NCI-H2171 treated with DMSO at 0.1 percent for 48 hours (cell line): Measurements from ENCODE around the gene ADGRF5.
"Not testable (repeated sequence)": the region's sequence is repeated elsewhere in the genome, so short reads cannot be mapped to it uniquely, and the experiment has no call there.

Source experiments
- DNase-seq: peaks from one replicate; lab custom pipeline; 2025; lab: John Stamatoyannopoulos, UW

The ADGRF5 gene

DNA sequence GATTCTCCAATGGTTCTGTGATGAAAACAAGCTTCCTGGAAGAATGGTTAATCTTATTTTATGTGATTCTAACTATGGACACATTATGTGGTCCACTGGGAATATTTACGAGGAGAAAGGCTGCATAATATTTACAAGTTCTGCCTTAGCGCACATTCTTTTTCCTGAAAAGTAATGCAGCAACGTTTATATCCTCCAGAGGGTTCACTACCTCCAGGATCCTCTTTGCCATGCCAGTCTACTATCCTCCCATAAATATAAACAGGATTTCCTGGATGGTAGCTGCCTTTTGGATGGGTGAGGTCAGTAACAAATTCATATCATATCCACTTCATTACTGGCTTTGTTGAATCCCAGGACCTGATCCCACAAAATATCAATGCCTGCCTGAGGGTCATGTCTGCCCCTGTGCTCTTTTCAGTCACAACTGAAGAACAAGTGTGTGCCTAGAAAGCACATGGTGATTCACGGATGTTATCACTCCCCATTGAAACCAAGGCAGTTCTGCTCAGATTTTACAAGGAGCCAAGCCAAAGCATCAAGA, 30.4 kb downstream of the ADGRF5 start:
- DNase-seq: no peak

DNA sequence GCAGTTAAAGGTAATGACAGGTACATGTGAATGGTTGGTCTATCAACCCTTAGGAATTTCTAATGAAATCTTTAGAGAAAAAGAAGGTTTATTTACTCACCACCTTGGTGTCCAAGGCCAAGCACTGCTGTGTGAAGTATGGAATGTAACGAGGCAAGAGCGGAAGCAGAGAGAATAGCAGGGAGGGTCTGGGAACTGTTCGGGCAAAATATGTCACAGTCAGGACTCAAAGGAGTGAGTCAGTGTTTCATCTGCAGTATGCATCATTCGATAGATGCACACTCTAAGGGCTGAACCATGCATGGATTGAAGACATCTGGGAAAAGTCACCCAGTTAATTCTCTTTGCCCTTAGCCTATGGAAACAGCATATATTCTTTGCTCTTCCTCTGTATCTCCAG, 33.2 kb downstream of the ADGRF5 start:
- DNase-seq: no peak

DNA sequence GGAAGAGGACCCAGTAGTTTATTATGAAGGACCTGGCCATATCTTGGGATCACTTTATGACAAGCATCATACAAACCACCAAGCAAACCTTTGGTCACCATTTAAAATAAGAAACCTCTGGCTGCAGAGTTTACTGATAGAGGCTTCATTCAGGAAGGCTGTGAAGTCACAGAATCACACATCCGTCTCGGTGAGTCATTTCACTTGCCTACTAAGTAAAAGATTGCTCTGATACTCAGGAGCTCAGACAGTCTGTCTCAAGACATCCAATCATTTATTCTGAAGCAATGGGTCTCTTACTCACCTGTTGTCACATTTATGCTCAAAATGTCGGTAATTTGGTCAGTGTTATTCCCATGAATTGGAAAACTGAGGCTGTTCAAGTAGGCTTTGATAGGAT, 33.7 kb downstream of the ADGRF5 start:
- DNase-seq: no peak

DNA sequence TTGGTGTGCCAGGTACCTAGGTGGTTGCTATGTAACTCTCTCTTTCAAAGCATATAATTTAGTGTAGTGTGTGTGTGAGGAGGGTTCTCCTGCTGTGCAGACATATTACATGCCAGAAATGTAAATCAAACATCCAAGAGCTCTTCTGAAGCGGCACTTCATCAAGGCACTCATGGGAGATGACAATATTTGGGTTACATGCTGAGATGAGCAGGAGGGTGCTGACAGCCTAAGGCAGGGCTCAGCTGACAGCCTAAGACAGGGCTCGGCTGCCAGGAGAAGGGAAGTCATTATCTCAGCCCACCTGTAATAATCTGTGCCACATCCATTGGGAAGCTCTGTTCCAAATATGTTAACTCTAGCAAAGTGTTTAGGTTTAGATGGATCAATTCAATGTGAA, 39.1 kb downstream of the ADGRF5 start:
- DNase-seq: peak; percentile 15

DNA sequence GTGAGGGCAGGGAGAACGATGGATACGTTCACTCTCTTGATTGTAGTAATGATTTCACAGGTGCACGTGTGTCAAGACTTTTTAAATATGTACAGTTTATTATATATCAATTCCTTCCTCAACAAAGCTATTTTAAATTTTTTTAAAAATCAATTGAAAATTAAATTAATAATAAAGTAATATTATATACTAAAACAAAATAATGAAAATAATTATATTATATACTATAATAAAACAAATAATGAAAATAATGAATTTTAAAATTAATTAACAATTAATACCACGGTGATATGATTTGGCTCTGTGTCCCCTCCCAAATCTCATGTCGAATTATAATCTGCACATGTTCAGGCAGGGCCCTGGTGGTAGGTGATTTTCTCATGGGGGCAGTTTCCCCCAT, 42.7 kb downstream of the ADGRF5 start:
- DNase-seq: peak; percentile 1

DNA sequence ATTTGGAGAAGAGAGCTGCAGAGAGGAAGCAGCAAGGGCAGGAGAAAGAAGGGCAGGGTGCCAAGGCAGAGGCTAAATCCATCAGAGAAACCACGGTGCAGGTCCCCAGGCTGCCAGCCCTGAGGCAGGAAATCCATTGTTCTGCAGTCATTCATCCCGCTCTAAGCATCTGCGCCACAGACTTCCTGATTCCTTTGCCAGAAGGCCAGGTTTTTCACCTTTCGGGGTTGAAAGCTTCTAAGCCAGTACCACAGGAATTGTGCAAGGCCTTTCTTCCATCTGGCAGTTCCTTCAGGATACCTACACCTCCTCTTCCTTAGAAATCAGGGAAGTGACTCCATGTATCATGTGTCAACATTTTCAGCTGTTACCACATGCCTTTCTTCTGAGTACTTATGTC, 45.6 kb downstream of the ADGRF5 start:
- peak; percentile 93 for DNase-seq

DNA sequence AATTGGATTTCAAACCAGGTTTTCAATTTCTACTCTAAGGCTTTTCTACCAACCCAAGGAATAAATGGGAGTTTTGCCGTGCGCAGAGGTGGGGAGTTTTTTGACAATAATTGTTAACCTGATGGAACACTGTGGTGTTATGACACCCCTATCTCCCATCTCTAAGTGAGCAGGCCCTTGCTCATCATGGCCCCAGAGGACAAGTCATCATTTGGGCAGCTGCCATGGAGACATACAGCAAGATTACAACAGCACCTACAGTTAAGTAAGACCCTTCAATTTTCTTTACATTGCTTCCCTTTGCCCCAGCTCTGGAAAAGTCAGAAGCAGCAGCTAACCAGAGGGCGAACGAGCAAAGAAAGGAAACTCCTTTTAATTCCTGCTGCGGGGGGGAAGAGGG, 54.3 kb downstream of the ADGRF5 start:
- no peak for DNase-seq

DNA sequence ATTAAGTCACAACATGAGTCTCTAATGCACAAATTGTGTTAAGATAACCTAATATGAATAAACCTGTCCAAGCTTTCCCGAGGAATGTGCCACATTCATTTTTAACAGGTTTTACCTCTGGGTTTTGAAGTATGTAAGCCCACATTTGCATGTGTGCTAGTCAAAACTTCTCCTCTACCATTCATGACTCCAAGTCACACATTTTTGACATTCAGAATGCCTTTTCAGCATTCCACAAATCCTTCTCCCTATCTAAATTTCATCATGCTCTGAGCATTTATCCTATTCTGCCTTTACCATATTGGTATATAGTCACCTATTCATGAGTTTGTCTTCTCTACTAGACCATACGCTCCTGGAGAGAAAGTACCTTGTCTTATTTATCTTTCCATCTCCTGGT, 56.5 kb downstream of the ADGRF5 start:
- DNase-seq: no peak

DNA sequence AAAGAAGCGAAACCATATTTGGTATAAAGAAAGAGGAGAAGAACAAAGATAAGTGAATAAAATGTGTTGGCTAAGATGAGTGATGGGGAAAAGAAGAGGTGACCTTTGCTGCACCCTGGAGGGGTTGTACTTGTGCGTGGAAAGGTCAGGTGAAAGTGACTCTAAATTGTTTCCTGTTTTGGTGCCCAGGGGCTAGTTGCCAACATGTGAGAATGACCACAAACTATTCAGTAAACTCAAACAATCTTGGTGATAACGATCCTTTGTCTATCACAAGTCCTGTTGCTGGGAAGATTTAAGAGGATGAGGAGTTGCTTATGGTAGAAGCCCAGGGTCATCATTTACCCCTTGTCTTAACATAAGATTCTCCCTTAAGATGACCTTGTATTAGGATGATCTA, 57.9 kb downstream of the ADGRF5 start:
- DNase-seq: no peak

DNA sequence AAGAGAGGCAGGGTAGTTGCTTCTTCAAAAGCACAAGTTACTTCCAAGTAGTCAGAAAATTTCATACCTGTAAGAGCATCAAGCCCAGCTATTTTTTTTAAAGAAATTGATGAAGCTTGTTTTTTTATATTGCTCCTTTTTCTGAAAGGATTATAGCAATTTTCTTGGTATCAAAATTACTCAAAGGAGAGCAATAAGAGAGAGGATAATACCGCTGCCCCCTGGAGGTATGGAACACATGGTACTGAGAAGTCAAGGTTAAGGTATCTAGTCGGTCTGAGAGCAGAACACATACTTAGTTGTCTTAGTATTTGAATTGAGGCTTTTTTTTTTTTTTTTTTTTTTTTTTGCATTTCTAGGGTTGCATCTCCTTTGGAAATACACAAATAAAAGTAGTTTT, 59.4 kb downstream of the ADGRF5 start:
- no peak for DNase-seq

DNA sequence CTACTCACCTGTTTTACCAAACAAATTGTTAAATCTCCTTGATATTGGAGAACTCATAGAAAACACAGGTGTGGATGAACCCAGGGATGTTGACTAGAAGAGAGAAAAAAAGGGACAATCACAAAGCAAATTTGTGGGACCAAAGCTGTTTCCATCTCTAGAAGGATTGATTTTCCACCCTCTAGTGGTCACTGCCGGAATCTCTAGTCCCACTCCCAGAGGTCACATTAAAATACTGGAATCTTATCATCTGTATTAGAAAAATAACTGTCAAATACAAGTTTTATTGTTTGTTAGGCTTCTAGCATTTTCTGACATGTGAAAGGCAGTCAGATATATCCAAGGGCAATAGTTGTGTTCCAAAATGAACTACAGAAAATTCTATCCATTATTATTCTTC, 65.8 kb downstream of the ADGRF5 start:
- peak; percentile 15 for DNase-seq

DNA sequence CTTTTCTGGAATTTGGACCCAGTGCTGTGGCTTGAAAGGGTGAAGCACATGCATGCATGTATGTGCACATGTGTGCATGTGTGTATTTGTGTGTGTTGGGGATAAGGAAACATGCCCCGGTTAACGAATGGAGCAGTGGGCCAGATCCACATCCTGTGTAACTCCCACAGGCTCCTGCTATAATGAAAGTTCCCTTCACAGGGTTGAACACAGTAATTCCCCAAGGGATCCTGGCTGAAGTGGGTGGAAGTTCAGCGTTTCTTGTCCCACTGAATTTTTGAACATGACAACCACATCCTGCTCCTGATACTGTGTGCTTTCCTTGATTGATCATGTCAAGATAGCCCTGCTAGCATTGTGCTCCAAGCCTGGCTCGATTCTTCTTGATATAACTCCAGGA, 70.2 kb downstream of the ADGRF5 start:
- DNase-seq: not testable (repeated sequence)

DNA sequence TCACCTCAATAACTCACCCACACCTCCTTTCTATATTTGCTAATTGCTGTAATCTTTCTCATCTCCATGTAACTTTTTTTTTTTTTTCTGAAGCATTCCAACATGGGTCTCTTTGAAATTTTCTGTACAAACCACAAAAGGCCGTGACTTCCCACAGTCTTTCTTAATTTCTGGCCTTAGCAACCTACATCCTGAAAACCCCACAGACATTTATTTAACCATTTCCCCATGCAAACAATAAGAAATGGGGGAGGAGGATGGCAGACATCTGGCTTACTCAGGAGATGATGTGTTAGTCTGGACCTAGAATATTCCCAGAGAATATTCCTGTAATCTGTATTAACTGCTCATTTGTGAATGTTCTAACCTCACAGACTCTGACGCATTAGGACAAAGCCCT, 70.9 kb downstream of the ADGRF5 start:
- no peak for DNase-seq

DNA sequence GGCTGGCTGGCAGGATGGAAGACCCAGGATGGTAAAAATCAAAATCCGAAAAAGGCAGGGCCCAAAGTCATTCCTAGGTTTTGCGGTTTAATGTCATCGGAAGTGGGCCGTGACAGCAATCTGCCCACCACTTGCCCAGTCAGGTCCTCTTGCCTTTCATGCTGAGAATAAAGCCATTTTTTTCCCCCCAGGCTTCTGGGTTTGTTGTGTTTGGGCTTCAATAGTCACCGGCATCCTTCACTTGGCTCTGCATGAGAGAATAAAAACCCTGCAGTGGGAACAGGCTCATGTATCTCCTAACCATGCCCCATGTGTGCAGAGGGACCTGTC, 72.4 kb downstream of the ADGRF5 start:
- DNase-seq: no peak

DNA sequence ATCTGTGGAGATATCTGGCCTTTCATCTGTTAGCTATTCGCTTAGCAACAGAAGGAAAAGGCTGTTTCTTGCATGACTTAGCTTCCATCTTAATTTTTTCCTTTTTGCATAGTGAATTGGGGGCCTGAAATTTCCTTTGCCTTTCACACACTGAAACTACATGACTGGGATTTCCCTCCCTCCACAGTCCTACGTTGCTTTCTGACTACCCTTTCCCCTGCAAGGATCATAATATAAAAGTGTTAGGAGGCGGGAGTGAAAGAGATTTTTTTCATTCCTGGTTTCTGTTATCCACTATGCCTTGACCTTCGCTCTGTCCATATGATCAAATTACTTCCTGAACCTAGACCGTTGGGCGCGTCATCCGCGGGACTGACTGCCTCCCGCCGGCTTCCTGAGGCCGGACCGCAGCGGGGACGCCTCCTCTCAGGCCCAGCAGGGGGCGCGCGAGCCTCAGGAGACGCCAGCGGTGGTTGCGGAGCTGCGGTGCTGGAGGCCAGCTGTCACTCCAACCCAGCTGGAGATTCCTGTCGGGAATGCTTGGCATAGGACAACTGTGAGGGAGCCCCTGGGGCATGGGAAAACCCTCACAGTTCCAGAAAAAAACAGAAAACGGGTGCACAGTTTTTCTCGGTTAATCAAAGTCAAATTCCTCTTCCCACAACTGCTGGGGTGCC, 72.9 kb downstream of the ADGRF5 start:
- DNase-seq: peak; percentile 67

DNA sequence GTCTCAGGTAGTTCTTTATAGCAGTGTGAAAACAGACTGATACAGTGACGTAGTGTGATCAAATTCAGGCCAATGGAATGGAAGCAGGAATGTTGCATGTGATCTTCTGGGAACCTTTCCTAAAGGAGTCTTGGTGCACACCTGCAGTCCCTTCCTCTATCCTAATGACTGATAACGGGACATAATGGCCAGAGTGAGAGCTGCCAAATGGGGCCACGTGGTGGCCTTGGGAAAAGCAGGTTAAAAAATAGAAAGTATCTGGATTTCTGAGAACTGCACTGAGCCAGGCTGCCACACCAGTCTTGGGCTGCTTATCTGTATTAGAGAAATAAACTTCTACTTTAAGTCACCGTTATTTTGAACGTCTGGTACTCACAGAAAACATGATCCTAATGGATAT, 76.6 kb downstream of the ADGRF5 start:
- no peak for DNase-seq

DNA sequence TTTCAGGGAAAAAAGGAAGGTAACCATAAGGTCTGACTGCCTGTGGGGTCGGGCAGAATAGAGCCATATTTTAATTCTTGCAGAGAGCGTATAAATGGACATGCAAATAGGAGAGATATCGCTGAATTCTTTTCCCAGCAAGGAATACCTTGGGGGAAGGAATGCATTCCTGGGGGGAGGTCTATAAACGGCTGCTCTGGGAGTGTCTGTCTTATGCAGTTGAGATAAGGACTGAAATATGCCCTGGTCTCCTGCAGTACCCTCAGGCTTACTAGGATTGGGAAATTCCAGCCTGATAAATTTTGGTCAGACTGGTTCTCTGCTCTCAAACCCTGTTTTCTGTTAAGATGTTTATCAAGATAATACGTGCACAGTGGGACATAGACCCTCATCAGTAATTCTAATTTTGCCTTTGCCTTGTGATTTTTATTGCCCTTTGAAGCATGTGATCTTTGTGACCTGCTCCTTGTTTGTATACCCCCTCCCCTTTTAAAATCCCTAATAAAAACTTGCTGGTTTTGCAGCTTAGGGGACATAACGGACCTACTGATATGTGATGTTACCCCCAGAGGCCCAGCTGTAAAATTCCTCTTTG, 79.4 kb downstream of the ADGRF5 start:
- DNase-seq: not testable (repeated sequence)

DNA sequence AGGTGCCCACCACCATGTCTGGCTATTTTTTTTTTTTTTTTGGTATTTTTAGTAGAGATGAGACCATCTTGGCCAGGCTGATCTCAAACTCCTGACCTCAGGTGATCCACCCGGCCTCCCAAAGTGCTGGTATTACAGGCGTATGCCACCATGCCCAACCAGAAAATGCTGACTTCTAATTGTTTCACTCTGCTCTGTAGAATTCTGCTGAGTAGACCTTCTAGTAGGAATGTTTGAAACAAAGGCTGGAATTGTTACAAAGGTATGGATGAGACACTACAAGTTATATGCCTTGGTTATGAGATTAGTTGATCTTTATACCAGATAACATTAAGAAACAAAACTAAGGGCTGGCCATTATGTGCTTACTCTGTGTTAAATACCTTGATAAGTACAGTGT, 83.7 kb downstream of the ADGRF5 start:
- no peak for DNase-seq

DNA sequence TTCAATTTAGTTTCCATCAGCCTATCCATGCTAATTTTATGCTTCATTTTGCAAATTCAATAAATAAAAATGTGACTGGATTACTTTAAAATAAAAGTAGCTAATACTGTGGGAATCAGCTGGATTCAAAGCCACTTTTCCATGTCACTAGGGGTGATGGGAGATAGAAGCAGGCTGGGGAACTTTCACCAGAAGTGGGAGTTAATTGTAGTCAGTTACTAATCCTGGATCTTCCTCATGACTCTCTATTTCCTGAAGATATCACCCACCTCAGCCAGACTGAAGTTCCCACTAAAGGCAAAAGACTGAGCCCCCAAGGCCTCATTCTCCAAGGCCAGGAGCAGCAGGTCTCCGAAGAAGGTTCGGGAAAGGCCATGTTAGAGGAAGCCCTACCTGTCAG, 86.7 kb downstream of the ADGRF5 start:
- DNase-seq: not testable (repeated sequence)

DNA sequence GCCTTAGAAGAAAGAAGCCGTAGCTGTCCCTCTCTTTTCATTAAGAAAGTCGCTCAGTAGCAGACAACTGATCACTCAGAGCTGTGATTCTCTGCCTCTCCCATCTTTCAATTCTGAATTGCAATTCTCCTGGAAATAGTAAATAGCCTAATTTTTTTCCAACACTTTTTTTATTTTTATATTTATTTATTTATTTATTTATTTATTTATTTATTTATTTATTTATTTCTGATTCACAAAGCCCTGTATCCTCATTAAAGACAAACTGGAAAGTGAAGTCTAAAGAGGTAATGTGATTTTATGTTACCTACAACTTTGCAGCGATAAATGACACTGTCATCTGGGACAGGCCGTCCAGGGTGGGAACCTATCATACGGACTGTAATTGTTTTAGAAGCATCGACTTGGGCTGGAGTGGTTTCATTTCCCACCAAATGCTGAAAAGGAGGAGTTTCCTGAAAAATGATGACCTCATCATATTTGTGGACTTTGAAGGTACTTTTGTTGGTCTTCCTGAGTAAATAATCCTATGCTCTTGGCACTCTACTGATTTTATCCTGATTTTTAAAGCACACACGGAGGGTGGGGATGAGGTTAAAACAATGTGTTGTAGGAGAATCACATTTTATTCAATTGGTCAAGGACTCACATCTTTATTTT, 87.4 kb downstream of the ADGRF5 start:
- DNase-seq: not testable (repeated sequence)

DNA sequence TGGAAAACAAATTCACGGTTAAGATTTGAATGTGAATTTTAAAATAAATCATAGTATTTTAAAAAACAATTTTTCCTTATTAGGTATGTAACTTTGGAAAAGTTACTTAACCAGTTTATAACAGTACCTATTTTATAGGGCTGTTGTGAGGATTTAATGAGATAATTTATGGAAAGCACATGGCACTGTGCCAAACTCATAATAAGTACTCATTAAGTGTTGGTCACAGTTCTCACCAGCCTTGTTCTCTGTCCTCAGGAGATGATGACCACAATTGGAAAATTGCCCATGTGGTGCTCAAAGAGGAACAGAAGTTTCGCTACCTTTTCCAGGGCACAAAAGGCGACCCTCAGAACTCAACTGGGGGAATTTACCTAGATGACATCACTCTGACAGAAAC, 88.9 kb downstream of the ADGRF5 start:
- no peak for DNase-seq

DNA sequence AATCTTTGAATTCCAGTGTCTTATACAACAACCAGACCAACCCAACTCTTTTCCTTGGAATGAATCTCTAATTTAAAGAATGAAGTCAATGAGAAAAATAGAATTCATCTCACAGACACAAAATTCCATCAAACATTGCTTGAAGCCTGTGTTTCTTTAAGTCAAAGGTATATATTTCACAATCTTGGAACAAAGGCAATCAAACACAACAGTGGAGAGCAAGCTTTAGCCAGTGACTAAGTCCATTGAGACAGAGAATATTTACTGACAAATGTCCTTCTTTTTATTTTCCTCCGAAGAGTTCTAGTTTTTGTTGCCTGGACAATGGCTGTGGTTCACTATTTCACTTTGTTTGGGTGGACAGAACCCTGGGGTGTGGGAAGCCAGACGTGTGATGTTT, 92.8 kb downstream of the ADGRF5 start:
- no peak for DNase-seq

DNA sequence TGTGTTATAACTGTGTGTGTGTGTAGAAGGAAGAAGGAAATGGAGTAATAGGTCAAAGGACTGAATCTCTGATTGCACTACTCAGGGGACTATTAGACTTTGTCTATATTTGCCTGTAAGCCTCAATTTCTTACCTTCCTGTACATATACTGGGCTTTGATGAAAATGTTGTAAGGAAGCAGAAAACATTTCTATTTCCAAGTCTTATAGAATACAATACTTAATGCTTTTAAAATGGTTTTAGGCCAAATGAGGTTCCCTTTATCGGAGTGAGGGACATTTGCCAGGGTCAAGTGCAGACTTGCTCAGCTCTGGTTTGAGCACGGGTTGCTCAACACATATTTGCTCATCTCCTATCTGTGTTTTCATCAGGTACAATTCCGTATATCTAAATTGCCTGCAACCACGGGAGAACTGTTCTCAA, 100.3 kb downstream of the ADGRF5 start:
- DNase-seq: no peak

DNA sequence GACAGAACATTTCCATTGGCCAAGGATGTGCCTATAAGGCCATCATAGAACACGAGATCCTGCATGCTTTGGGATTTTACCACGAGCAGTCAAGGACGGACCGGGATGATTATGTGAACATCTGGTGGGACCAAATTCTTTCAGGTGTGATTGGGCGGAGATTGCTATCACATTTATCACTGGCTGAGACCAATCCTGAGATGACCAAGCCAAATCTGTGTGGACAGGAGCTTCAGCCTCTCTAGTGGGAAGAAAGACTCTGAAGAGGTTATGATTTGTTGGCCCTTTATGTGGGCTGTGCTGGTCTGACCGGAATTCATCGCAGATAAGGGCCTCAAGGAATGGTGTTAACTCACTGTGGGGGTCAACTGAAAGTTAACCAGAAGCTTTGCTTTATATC, 102.2 kb downstream of the ADGRF5 start:
- no peak for DNase-seq
